ENCODE data around the gene LRRFIP1.

Gene LRRFIP1

DNA sequence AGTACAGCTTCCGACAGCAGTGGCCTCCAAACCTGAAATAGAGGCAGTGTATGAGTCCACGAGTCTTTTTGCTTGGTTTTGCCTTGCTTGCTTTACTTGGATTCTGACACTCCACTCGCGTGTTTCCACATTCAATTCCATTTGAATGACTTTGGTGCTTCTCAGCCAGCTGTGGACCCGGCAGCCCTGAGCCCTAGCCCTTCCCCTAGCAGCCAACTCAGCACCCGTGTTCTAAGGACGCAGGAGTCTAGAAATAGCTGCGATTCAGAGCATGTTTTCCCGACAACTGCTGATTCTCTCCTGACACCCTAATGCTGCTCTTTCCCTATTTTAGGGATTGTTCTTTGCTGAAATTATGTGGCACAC lies 20.6 kb downstream of the LRRFIP1 start:
- no peaks in the 10 kb centered on the region for H3F3A ChIP-seq (ENCODE audit: insufficient read depth, low read length)
- TF ChIP-seq CTCF (IDR thresholded peaks at IDR 0.05; ENCODE audit: low read length) = no peak
- TF ChIP-seq EZH2 (optimal IDR thresholded peaks at IDR 0.05; ENCODE audit: low read depth, low read length) = no peak
- no peak for TF ChIP-seq EZH2phosphoT487 (IDR thresholded peaks at IDR 0.05; ENCODE audit: low read length)
- no peaks in the 10 kb centered on the region for H3K27me3 ChIP-seq (replicated peaks; ENCODE audit: insufficient read depth, low read length)
- no peak overlapping the region for H2AFZ ChIP-seq (ENCODE audit: low read length)
- H3K9ac ChIP-seq (ENCODE audit: low read length) = no peak overlapping the region
- H3K4me2 ChIP-seq (ENCODE audit: low read depth, low read length) = no peak overlapping the region
- no peaks in the 10 kb centered on the region for H3K79me2 ChIP-seq (ENCODE audit: low read length)
- no peaks in the 10 kb centered on the region for H3K9me3 ChIP-seq (replicated peaks; ENCODE audit: insufficient read depth, low read length)
- no peaks in the 10 kb centered on the region for H3K4me1 ChIP-seq (ENCODE audit: low read length)
- H4K20me1 ChIP-seq (ENCODE audit: insufficient read depth, low read length) = no peaks in the 10 kb centered on the region
- no peak for DNase-seq
- H3K9me2 ChIP-seq (replicated peaks; ENCODE audit: insufficient read depth, low read length) = no peaks in the 10 kb centered on the region
- no peaks in the 10 kb centered on the region for H3K36me3 ChIP-seq (replicated peaks; ENCODE audit: insufficient read depth, low read length)
- no peak overlapping the region for H3K27ac ChIP-seq (ENCODE audit: low read length)
- no peak overlapping the region for H3K4me3 ChIP-seq (ENCODE audit: low read length)

DNA sequence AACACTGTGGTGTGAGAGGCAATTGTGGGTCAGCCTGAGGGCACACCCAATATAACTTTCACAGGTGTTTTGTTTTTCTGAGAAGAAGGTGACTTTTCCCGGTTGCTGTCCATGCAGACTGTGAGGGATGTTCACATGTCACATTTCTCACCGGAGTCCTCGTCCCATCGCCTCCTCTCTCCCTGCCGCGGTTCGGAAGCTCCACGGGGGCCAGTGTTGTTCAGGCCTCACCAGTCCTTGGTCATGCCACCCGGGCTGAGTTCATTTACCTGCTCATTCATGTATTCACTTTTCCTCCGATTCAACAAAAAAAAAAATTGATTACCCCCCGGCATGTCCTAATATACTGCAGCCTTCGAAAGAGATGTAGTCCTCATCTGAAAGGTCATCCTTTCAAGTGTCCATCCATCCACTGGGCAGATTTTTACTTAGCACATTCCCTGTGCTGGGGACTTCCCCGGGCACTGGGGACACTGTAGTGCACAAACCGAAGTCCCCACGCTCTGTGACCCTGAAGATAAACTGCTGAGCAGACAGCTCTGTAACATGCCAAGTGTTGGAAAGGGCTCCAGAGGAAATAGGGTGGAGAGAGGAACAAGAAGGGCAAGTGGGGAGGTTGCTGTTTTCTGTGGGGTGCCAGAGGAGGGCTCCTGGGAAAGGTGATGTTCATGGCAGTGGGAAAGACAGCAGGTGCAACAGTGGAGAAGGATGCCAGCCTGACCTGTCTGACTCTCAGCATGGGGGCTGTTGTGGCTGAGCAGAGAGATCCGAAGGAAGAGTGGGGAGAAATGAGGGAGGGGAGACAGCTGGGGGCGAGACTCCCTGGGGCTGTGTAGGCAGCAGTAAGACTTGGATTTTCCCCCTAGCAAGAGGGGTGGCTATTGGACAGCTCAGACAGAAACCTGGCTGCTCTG lies 22.4 kb downstream of the LRRFIP1 start:
- H3K79me2 ChIP-seq (ENCODE audit: low read length) = no peaks in the 10 kb centered on the region
- no peaks in the 10 kb centered on the region for H3F3A ChIP-seq (ENCODE audit: insufficient read depth, low read length)
- no peaks in the 10 kb centered on the region for H3K4me1 ChIP-seq (ENCODE audit: low read length)
- no peaks in the 10 kb centered on the region for H3K9me2 ChIP-seq (replicated peaks; ENCODE audit: insufficient read depth, low read length)
- H3K4me2 ChIP-seq (ENCODE audit: low read depth, low read length) = no peak overlapping the region
- DNase-seq = no peak
- no peaks in the 10 kb centered on the region for H4K20me1 ChIP-seq (ENCODE audit: insufficient read depth, low read length)
- no peak overlapping the region for H3K9ac ChIP-seq (ENCODE audit: low read length)
- TF ChIP-seq EZH2 (optimal IDR thresholded peaks at IDR 0.05; ENCODE audit: low read depth, low read length) (no peak), EZH2phosphoT487 (IDR thresholded peaks at IDR 0.05; ENCODE audit: low read length) (no peak), CTCF (IDR thresholded peaks at IDR 0.05; ENCODE audit: low read length) (no peak)
- H3K4me3 ChIP-seq (ENCODE audit: low read length) = no peak overlapping the region
- no peak overlapping the region for H3K27ac ChIP-seq (ENCODE audit: low read length)
- H2AFZ ChIP-seq (ENCODE audit: low read length) = no peak overlapping the region
- H3K9me3 ChIP-seq (replicated peaks; ENCODE audit: insufficient read depth, low read length) = no peaks in the 10 kb centered on the region
- H3K27me3 ChIP-seq (replicated peaks; ENCODE audit: insufficient read depth, low read length) = no peaks in the 10 kb centered on the region
- no peaks in the 10 kb centered on the region for H3K36me3 ChIP-seq (replicated peaks; ENCODE audit: insufficient read depth, low read length)

DNA sequence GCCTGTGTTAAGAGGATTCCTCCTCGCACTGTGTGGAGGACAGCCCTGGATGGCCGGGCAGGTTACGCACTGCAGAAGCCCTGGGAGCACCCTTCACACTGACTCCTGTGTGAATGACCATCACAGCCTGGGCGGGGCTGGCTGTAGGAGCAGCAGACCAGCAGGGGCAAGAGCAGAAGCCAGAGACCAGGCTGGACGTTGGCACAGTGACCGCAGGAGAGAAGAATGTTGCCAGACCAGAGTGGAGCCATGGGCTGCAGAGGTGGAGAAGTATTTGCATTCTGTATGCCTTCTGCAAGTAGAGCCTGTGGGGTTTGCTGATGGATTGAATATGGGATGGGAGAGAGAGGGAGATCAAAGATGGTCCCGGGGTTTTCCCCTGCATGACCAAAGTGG lies 23.1 kb downstream of the LRRFIP1 start:
- Histone ChIP-seq H3K9me2 (replicated peaks; ENCODE audit: insufficient read depth, low read length) (no peaks in the 10 kb centered on the region), H3K4me1 (ENCODE audit: low read length) (no peaks in the 10 kb centered on the region), H3F3A (ENCODE audit: insufficient read depth, low read length) (no peaks in the 10 kb centered on the region), H4K20me1 (ENCODE audit: insufficient read depth, low read length) (no peaks in the 10 kb centered on the region), H2AFZ (ENCODE audit: low read length) (no peak overlapping the region), H3K9me3 (replicated peaks; ENCODE audit: insufficient read depth, low read length) (no peaks in the 10 kb centered on the region), H3K4me2 (ENCODE audit: low read depth, low read length) (no peak overlapping the region), H3K27ac (ENCODE audit: low read length) (no peak overlapping the region), H3K27me3 (replicated peaks; ENCODE audit: insufficient read depth, low read length) (no peaks in the 10 kb centered on the region), H3K36me3 (replicated peaks; ENCODE audit: insufficient read depth, low read length) (no peaks in the 10 kb centered on the region), H3K9ac (ENCODE audit: low read length) (no peak overlapping the region), H3K4me3 (ENCODE audit: low read length) (no peak overlapping the region), H3K79me2 (ENCODE audit: low read length) (no peaks in the 10 kb centered on the region)
- no peak for DNase-seq
- TF ChIP-seq EZH2 (optimal IDR thresholded peaks at IDR 0.05; ENCODE audit: low read depth, low read length) (no peak), EZH2phosphoT487 (IDR thresholded peaks at IDR 0.05; ENCODE audit: low read length) (no peak), CTCF (IDR thresholded peaks at IDR 0.05; ENCODE audit: low read length) (no peak)

All from MM.1S (cell line).